ENCODE results near the gene CMTR1. TPM values are rescaled to one million over a fixed set of nuclear protein-coding genes. Genes with fewer than 3 reads are reported as not detected.

Gene CMTR1
- total RNA-seq, 1 experiment from 2014 or later = 84.5 TPM

DNA sequence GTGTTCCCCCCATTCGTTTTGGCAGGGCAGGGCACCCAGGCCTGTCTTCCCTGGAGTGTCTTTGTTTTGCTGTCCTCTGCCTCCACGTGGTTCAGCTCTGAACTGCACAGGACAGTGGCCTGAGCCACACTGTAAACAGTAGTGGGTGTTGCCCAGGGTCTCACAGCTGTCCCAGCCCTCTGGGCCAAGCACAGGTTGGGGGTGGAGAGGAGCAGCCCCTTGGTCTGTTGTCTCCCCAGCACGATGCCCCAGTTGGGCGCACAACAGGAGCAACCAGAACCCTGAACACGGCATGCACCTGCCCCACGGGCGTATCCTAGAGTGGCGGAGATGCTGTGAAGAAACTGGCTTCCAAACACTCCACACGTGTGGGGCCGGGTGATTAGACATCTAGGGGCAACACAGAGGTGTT, 52.3 kb downstream of the CMTR1 start:
- DNase-seq (ENCODE audit: low read depth) = peak; percentile 23
- in situ Hi-C loops (cut with HindIII; ENCODE audit: low pct_unique_long_range_greater_than_20kb, low sequenced_read_pairs) = no loop called here

DNA sequence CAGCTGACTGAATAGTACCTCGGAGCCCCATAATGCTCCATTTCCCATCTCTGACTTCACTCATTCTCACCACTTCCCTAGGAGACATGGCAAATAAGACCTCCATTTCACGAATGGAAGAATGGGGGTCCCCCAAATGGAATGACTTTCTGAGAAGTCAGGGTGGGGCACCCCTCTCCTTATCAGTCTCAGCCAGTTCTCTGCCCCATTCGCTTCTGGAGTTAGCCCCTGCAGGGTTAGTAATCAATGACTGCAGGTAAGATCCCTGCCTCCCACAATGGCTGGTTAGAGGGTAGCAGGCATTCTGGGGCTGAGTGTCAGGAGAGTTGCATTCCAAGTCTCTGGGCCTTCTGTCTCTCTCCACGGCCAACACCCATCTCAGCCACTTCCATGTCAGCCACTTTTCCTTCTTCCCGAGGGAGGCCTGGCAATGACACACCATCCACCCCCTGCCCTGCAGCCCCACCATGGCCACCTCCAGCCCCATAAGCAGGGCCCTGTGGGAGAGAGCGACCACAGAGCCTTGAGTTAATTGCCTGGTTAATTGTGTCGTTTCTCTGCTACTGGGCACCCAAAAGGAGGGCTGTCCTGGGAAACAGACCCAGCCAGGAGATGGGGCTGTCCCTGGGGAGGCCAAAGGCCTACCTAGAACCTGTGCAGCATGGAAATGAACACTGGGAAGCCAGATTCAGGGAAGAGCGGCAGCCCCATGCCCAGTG, 53.3 kb downstream of the CMTR1 start:
- in situ Hi-C loops (cut with HindIII; ENCODE audit: low pct_unique_long_range_greater_than_20kb, low sequenced_read_pairs) = no loop called here
- no peak for DNase-seq (ENCODE audit: low read depth)

DNA sequence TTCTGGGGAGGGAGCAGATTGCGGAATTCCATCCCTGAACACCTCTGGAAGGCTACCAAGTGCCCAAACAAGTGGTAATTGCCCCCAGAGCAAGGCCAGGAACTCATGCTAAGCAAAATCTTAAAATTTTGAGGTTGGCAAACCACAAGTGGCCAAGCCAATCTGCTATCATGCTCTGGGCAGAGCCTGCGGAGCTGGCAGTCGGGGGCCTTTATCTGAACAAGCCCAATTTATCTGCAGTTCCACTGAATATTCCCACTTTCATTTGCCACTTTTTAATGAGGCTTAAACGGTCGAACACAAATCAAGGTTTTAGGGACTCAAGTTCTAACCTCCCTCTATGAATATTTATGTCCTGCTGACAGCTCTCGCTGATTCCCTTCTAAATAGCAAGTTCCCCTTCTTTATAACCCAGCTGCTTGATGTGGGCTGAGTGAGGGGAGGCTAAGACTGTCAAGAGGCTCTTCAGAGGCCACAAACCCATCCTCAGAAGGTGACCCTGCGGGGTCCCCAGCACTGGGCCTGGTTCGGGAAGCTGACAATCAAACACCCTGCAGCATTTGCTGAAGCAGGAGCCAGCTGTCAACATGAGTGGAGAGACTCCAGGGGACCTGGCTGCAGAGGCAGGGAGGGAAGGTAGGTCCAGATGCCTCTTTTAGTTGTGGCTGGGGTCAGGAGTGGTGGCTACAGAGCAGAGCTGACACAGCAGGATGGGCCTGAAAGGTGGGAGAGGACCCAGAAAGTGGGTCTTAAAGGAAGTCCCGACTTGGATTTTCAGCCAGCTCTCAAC, 54.8 kb downstream of the CMTR1 start:
- in situ Hi-C loops (cut with HindIII; ENCODE audit: low pct_unique_long_range_greater_than_20kb, low sequenced_read_pairs) = no loop called here
- DNase-seq (ENCODE audit: low read depth) = no peak

DNA sequence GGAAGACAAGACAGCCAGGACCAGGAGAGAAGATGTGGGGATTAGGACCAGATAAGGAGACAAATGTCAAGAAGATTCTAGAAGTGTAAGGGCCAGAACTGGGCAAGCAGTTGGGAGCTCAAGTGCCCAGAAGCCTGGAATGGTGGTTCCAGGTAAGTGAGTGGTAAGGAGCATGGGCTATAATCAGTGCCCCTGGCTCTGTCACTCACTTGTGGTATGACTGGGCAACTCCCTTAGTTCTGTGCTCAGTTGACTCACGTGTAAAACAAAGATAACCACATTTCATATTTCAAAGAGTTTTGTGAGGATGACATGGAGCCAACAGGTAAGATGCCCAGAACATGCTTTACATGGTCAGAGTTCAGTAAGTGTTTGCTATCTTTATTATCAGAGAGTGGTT, 55.5 kb downstream of the CMTR1 start:
- in situ Hi-C loops (cut with HindIII; ENCODE audit: low pct_unique_long_range_greater_than_20kb, low sequenced_read_pairs) = no loop called here

DNA sequence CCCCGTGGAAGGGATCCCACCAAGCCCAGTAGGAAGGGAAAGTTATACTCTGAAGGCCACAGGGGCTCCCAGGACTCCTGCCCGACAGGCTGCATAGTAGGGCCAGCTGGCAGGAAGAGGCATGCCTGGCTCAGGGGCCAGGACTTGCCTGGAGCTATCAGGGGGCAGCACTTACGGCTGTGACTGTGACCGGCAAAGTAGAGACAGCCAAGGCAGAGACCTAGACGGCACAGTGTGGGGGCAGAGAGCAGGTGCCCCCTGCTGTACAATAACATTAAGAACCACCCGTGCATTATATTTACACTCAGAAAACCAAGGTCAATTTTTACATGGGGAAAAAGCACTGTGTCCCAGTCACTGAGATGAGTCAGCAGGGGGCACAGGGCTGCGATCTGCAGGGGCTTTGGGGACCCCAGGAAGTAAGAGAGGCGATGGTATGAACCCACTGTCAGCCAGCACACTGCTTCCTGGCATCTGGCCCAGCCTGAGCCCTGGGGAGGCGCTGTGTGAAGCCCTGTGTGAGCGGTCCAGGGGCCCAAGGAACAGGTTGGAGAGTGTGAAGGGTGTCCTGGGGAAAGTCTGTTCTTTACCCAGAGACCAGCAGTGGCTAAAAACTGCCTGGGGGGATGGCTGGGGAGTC, 56.8 kb downstream of the CMTR1 start:
- in situ Hi-C loops (cut with HindIII; ENCODE audit: low pct_unique_long_range_greater_than_20kb, low sequenced_read_pairs) = no loop called here
- DNase-seq (ENCODE audit: low read depth) = no peak

More for the DNA sequence above, 55.5 kb downstream of the CMTR1 start:
- DNase-seq (ENCODE audit: low read depth) = no peak

DNA sequence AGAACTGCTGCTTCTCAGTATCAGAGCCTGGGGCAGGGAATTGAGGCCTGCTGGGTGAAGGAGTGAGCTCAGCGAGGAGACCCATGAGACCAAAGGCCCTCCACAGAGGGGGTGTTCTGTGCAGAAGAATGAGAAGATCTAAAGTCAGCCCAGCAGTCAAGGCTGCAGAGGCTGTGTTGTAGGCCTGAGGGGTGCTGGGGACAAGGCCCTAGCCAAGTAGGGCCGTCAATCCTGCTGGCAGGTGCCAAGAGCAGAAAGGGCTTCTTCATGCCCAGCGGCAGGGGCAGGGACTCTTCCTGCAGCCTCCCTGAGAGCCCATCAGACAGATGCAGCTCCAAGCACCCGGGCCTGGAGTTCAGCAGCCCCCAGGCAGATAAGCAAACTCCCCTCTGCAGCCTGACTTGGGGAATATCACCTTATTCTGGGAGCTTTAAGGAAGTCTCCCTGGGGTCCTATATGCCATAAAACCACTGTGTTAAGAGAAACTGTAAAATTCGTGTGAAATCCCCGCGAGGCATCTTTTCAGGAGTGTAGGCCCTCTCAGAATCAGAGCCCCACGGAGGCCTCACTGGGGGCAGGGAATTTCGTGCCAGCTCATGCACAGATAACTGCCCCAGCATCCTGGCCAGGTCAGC, 57.6 kb downstream of the CMTR1 start:
- in situ Hi-C loops (cut with HindIII; ENCODE audit: low pct_unique_long_range_greater_than_20kb, low sequenced_read_pairs) = no loop called here
- DNase-seq (ENCODE audit: low read depth) = no peak

DNA sequence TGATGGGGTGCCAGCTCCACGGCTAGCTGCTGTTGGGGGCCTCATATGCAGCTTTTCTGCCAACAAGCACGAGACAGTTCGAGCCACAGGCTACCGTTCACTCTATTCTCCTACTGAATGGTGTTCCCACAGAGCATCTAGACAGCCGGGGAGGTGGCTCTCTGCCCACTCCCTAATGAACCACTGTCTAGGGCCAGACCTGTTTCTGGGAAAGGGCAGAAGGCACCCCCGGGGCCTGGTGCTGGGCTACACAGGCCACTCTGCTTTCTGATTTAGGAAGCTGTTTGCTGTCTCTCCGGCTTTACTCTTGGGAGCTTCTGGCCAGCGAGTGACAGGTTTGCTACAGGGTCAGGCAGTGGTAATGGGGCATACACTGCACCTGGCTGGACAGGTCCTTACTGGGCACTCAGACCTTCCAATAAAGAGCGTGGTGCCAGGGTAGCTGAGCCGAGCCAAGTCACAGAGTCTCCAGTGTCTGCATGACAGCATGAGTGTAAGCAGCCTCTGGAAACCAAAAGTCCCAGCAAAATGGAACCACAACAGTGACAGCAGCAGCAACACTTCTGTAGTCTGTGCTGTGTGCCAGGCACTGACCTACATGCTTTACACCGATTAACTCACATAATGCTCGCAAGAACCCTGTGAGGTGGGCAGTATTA, 58.3 kb downstream of the CMTR1 start:
- in situ Hi-C loops (cut with HindIII; ENCODE audit: low pct_unique_long_range_greater_than_20kb, low sequenced_read_pairs) = no loop called here

DNA sequence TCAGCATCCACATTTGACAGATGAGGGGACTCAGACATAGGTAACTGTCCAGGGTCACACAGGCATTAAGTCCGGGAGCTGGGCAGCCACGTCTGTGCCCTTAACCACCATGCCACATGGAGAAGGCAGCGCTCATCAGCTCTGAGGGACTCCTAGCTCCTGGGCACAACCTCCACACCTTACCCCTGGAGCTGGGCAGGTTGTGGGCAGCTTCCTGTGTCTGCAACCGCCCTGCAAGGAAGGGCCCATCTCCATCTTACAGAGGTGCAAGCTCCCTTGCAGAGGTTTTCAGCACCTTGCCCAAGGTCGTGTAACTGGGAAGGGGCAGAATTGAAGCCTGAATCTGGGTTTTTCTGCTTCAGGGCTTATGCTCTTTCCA, 58.8 kb downstream of the CMTR1 start:
- in situ Hi-C loops (cut with HindIII; ENCODE audit: low pct_unique_long_range_greater_than_20kb, low sequenced_read_pairs) = no loop called here
- no peak for DNase-seq (ENCODE audit: low read depth)

More for the DNA sequence above, 58.3 kb downstream of the CMTR1 start:
- no peak for DNase-seq (ENCODE audit: low read depth)

DNA sequence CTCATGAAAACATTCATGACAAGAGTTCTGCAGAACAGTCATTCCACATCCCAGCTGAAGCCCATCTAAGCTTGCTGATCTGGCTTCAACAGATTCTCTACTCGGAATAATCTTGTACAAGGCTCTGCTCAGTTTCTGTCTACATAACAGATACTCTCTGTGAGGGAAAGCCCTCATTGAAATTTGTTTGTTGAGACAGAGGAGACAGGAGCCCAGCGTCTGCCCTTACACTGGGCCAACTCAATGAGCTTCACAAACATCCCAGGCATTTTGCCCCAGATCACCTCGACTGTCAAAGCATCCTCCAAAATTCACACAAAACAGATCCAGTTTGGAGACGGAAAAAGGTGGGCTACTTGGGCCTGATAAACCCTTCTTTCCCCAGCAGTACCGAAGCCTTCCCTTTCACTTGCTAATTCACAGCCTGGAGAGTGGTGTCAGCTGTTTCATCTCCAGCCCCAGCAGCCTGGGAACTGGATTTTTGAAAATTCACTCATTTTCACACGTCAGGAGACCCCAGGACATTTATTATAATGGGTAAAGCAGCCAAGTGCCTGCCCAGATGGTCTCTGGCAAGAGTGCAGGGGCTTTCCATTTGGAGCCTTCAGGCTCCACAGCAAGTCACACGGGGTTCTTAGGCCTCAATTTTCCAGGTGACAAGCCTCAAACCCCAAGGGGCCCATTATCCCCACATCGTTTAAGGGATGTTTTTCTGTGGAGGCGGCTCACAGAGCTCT, 59.4 kb downstream of the CMTR1 start:
- in situ Hi-C loops (cut with HindIII; ENCODE audit: low pct_unique_long_range_greater_than_20kb, low sequenced_read_pairs) = no loop called here
- no peak for DNase-seq (ENCODE audit: low read depth)

DNA sequence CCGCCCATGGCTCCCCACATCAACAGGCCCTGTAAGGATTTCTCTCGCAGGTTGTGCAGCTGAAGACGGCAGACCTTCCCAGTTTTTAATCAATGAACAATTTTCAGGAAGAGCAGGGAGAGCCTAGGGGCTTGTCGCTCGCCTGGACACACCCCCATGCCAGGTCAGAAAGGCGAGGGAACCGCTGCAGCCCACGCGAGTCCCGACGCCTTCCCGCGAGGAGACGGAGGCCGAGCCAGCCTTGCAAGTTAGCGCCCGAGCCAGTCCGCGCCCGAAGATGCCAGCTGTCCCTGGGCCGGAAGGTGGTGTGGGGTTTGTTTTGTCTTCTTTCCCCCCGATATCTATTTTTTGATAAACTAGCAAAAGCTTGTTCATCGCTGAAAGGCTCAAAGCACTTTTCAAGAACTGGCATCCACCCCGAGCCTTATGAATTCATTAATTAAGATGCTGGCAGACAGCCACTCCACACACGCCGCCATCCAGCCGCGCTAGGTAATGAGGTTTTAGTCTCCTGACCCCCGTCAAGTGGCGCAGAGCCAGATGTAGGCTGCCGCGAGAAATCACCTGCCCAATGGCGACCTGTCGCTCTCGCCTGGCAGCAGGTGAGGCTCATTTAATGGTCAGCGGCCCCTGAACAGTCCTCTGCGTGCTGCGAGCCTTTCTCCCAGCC, 60.1 kb downstream of the CMTR1 start:
- in situ Hi-C loops (cut with HindIII; ENCODE audit: low pct_unique_long_range_greater_than_20kb, low sequenced_read_pairs) = no loop called here
- DNase-seq (ENCODE audit: low read depth) = no peak

DNA sequence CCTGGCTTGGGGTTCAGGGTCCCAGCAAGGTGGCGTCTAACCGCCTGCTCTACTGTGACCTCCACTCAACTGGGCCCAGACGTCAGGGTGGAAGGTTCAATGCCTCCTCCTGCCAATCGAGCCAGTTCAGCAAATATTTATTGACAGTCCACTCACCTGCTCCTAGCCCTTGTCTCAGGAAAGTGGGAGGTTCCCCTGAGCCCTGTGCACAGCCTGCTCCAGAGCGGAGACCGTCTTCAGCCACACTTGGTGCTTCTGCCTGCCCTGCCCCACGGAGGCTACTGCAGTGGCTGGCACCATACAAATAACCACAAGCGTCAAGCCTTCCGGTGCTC, 60.6 kb downstream of the CMTR1 start:
- in situ Hi-C loops (cut with HindIII; ENCODE audit: low pct_unique_long_range_greater_than_20kb, low sequenced_read_pairs) = no loop called here
- DNase-seq (ENCODE audit: low read depth) = no peak

DNA sequence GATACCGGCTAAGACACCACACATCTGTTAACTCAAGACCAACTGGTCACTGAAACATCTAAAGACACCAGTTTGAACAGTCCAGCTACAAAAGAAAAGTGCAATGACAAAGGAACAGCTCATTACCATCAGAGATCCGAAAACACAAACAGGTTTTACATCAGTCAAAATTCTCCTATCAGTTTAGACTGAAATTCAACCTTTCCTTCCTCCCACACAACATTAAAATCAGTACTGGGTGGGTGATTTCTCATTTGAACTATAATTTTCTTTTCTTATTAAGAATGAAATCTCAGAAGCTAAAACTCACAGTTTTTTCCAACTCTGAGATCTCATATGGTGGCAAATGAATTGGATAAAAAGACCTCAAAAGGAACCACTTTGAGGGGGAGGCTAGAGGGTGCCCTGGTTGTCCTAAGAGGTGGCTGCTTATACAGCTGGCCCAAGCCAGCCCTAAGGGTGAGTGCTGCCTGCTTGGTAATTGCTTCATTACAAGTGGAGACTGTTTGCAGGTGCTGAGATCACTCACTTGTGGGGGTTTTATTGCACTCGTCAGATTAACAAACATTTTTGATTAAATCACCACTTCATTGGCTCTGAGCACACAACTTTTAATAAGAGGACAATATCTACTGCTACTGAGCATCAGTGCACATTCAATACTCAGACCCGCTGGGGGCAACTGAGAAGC, 62.4 kb downstream of the CMTR1 start:
- in situ Hi-C loops (cut with HindIII; ENCODE audit: low pct_unique_long_range_greater_than_20kb, low sequenced_read_pairs) = no loop called here
- no peak for DNase-seq (ENCODE audit: low read depth)

DNA sequence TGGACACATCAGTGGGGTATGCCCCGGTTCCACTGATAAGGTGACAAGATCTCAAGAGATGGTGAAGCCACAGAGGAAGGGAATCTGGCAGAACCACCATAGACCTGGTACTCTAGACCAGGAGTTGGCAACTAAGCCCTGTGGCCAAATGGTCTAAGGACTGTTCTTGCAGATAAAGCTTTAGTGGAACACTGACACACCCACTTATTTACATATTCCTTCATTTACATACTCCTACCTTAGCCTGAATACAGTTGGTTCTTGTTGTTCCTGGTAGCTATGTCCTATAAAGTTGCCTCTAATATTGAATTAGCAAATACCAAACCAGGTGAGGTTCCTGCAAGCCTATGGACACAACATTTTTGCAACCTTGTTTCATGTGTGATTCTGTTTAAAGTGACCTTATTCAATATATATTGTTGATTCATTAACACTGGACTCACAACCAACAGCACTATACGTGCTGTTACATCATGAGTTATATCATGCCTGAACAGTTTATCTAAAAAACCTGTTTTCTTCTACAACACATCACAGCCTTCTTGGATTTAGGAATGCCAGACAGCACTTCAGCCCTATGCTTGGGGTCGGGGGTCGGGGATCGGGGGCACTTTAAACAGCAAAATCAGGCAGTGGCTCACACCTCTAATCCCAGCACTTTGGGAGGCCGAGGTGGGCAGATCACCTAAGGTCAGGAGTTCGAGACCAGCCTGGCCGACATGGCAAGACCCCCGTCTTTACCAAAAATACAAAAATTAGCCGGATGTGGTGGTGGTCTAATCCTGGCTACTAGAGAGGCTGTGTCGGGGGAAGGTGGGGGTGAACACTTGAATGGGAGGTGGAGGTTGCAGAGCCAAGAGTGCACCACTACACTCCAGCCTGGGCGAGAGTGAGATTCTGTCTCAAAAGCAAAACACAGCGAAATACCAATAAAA, 64.2 kb downstream of the CMTR1 start:
- in situ Hi-C loops (cut with HindIII; ENCODE audit: low pct_unique_long_range_greater_than_20kb, low sequenced_read_pairs) = no loop called here

DNA sequence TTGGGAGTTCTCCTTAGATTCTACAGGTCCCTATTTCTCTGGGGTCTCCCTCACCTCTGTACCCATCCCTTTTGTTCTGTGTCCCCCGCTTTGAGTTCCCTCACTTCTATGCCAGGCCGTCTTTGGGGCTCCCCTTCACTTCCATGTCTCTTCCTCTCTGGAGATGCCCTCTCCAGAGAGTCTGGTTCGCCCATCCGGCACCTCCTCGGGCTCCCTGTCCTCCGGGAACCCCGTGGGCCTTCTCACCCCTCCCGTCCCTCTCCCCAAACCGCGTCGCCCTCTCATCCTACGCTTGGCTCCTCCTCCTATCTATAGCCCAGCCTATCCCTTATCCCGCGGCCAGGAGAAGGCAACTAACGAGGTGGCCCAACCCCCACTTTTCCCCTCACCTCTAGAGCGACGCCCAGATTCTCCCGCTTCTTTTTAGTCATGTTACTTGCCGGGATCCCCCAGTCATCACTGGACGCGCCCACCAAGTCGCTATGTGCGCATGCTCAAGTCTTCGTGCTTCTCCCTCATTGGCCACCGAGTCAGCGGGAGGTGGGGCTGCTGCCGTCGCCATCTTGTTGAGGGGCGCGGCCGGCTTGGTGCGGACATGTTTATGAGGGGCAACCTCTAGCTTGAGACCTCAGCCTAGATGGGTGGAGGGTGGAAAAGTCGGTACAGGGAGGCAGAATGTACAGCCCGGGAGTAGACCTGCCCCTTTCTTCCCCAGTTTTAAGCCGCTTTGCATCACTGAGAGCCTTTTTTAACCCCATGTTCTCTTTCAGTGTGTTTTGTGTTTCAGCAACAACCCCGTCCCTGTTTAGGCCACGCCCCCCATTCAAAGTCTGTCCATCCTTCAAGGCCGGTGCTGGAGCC, 66.6 kb downstream of the CMTR1 start, which contains the start of gene CCDC167:
TSS of gene CCDC167 (minus strand) at position 461 of the 861 bp plus-strand sequence. CDS start at position 431, 30 bp downstream.
- in situ Hi-C loops (cut with HindIII; ENCODE audit: low pct_unique_long_range_greater_than_20kb, low sequenced_read_pairs) = no loop called here
- DNase-seq (ENCODE audit: low read depth) = peak; percentile 99

More for the DNA sequence above, 64.2 kb downstream of the CMTR1 start:
- no peak for DNase-seq (ENCODE audit: low read depth)

DNA sequence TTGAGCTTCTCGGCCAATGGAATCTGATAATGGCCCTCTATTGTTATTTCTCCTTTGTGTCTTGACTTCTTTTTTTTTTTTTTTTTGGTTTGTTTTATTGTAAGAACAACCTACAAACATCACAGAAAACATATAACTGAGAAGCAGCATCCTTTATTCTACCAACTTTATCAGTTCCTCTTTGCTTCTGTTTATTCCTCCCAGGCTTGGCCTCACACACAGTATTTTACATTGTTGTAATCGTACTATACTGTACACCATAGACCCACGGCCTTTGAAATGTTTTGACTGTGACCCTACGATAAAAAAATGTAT, 67.2 kb downstream of the CMTR1 start:
- in situ Hi-C loops (cut with HindIII; ENCODE audit: low pct_unique_long_range_greater_than_20kb, low sequenced_read_pairs) = no loop called here
- DNase-seq (ENCODE audit: low read depth) = no peak
